B cell (primary cell): ENCODE measurements around the gene LIPM. TPM values are rescaled to one million over a fixed set of nuclear protein-coding genes. Genes with fewer than 3 reads are reported as not detected.

ENCODE experiments used
- ATAC-seq: fragments of 200-7000 bp; cut with Tn5 transposase; one replicate; pipeline ENCODE4 v1.10.0; 2021; ENCODE audit warnings: low read depth, mild to moderate bottlenecking, moderate number of reproducible peaks, moderate library complexity
- CTCF ChIA-PET: fragments of 350-600 bp; sonication (Branson Sonifier 250); formaldehyde crosslinking; loops from one replicate; lab custom pipeline; 2021; ENCODE audit warnings: antibody characterized with exemption, inconsistent platforms; lab: Charles Lee
- POLR2A ChIA-PET: fragments of 350-600 bp; sonication (Branson Sonifier 250); formaldehyde crosslinking; loops from one replicate; lab custom pipeline; 2021; ENCODE audit warnings: antibody characterized with exemption; lab: Charles Lee
- DNase-seq: peaks from one replicate; pipeline ENCODE4 v3.0.0; 2013
- H2AFZ ChIP-seq: 2 replicates; pipeline ENCODE4 v1.6.1; 2012; ENCODE audit warnings: mild to moderate bottlenecking, low read depth, low read length; ENCODE audit not compliant: insufficient read depth, poor library complexity, severe bottlenecking
- H3K27ac ChIP-seq, 2 donors: 1 replicate in 1 of 2; 2 replicates in 1 of 2; pipeline ENCODE4 v1.5.1; 2012 to 2013; ENCODE audit warnings: low read length in 2 of 2, mild to moderate bottlenecking in 2 of 2, moderate library complexity in 1 of 2
- H3K27me3 ChIP-seq, 4 experiments: fragments of 200-600 bp in 1 of 4; sonication (generic) in 1 of 4; replicated peaks in 1 of 4; 1 replicate in 2 of 4; 2 replicates in 2 of 4; pipeline versions ENCODE4 v1.6.1 to v1.7.0; 2013 to 2016; ENCODE audit warnings: low read length in 3 of 4, mild to moderate bottlenecking in 2 of 4, mixed read lengths in 1 of 4, moderate library complexity in 1 of 4; ENCODE audit not compliant: insufficient read depth in 4 of 4, control insufficient read depth in 3 of 4; ENCODE audit errors: control extremely low read depth in 1 of 4
- H3K36me3 ChIP-seq, 2 experiments: replicated peaks in 1 of 2; 1 replicate in 1 of 2; 2 replicates in 1 of 2; pipeline versions ENCODE4 v1.6.1 to v1.7.1; 2013; ENCODE audit warnings: low read length in 1 of 2; ENCODE audit not compliant: insufficient read depth in 2 of 2, control insufficient read depth in 1 of 2; ENCODE audit errors: control extremely low read depth in 1 of 2, extremely low read depth in 1 of 2
- H3K4me1 ChIP-seq, 2 donors: fragments of 200-600 bp in 1 of 2; sonication (generic) in 1 of 2; 1 replicate in 1 of 2; 2 replicates in 1 of 2; pipeline versions ENCODE4 v1.5.1 to v1.6.1; 2013 to 2017; ENCODE audit warnings: low read length in 2 of 2; ENCODE audit not compliant: control insufficient read depth in 2 of 2, insufficient read depth in 2 of 2
- H3K4me2 ChIP-seq: replicated peaks from 2 replicates; pipeline ENCODE3; 2012; ENCODE audit warnings: mild to moderate bottlenecking, low read depth, low read length; ENCODE audit not compliant: poor library complexity, severe bottlenecking
- H3K4me3 ChIP-seq, 5 experiments: fragments of 200-600 bp in 1 of 5; sonication (generic) in 1 of 5; 1 replicate in 3 of 5; 2 replicates in 2 of 5; pipeline versions ENCODE4 v1.5.1 to v1.7.0; 2011 to 2016; ENCODE audit warnings: low read length in 4 of 5, mild to moderate bottlenecking in 4 of 5, low read depth in 2 of 5, control low read depth in 1 of 5, moderate library complexity in 1 of 5; ENCODE audit not compliant: insufficient read depth in 1 of 5; ENCODE audit errors: control extremely low read depth in 1 of 5, extremely low read depth in 1 of 5
- H3K79me2 ChIP-seq: fragments of 200-600 bp; sonication (generic); one replicate; pipeline ENCODE4 v1.6.0; 2016; ENCODE audit warnings: low read length; ENCODE audit not compliant: control insufficient read depth, insufficient read depth
- H3K9ac ChIP-seq: fragments of 200-600 bp; sonication (generic); 2 replicates; pipeline ENCODE4 v1.6.1; 2017; ENCODE audit warnings: mild to moderate bottlenecking, low read length, moderate library complexity
- H3K9me3 ChIP-seq, 3 donors: one replicate each; pipeline versions ENCODE4 v1.6.1 to v1.7.1; 2013; ENCODE audit warnings: low read length in 2 of 3; ENCODE audit not compliant: control insufficient read depth in 2 of 3, insufficient read depth in 1 of 3; ENCODE audit errors: control extremely low read depth in 1 of 3
- H4K20me1 ChIP-seq: 2 replicates; pipeline ENCODE4 v1.6.0; 2012; ENCODE audit warnings: mild to moderate bottlenecking, low read length; ENCODE audit not compliant: insufficient read depth, control insufficient read depth, poor library complexity, severe bottlenecking
- H3K27ac Mint-ChIP-seq: one replicate; pipeline ENCODE4 v1.8.0; 2021; ENCODE audit warnings: mixed read lengths
- H3K27me3 Mint-ChIP-seq: one replicate; pipeline ENCODE4 v1.8.0; 2021; ENCODE audit warnings: mixed read lengths
- H3K4me1 Mint-ChIP-seq: one replicate; pipeline ENCODE4 v1.8.0; 2021; ENCODE audit warnings: mixed read lengths
- H3K4me3 Mint-ChIP-seq: one replicate; pipeline ENCODE4 v1.8.0; 2021; ENCODE audit warnings: mixed read lengths
- H3K9me3 Mint-ChIP-seq: one replicate; pipeline ENCODE4 v1.8.0; 2022; ENCODE audit warnings: mixed read lengths; ENCODE audit not compliant: insufficient read depth
- EZH2 ChIP-seq: IDR thresholded peaks from 2 replicates; pipeline ENCODE4 v1.6.1; 2012; ENCODE audit warnings: borderline replicate concordance, low read depth, mild to moderate bottlenecking, moderate library complexity, low read length; ENCODE audit not compliant: insufficient read depth, poor library complexity, severe bottlenecking
- WGBS: methylation state at CpG from one replicate; pipeline ENCODE4 v1.1.5; 2013; ENCODE audit warnings: missing lambda C conversion rate; ENCODE audit not compliant: insufficient coverage; 5-methylcytosine and 5-hydroxymethylcytosine counted together
- intact Hi-C: fragments of 100-400 bp; cut with micrococcal nuclease; formaldehyde crosslinking; loops from one replicate; pipeline ENCODE4 v1.10.0; 2022
- polyA plus RNA-seq: library from polyadenylated mRNA; depleted of rRNA; stranded (reverse); fragments of >200 nt; gene quantifications from 2 replicates; pipeline ENCODE4 v1.2.3, GENCODE V29; 2012
- total RNA-seq, 2 donors: library from RNA; stranded (reverse); fragments of 120-200 nt in 1 of 2; gene quantifications; 1 replicate in 1 of 2; 2 replicates in 1 of 2; pipeline versions ENCODE4 v1.2.3 to v1.2.4, GENCODE V29; 2013 to 2022
- TF ChIP-seq, protein P1 (sequence below): fragments of 200-600 bp; IDR thresholded peaks from one replicate; pipeline ENCODE4 v1.8.0; 2022; ENCODE audit warnings: antibody characterized with exemption, mild to moderate bottlenecking

LIPM gene
- total and polyA plus RNA-seq, 2 donors (not counting 1 experiment from before 2014, with no cell fraction given): not detected

DNA sequence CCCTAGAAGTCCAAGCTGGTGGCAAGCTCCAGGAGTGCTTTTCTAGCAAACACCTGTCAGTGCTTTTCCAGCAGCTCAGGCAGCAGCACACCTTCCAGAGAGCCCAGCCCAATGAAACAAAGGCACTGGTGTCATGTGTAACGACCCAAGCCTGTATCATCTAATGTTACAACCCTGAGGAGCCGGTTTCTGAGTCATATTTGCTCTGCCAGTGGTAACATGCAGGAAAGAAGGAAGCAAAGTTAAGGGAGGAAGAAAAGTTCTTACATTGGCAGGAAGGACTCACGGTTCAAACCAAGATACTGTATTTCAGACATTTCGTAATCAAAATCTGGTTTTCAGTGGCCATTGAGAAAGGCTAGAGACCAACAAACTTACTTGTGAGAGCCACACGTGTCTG lies 49.2 kb downstream of the LIPM start, which contains the start of gene ANKRD22:
Gene ANKRD22 (minus strand): TSS at position 139 of the 400 bp plus-strand sequence. CDS start 237 bp downstream, outside the sequence.
- ChIA-PET POLR2A (no interaction called here), CTCF (interaction anchor here (0.9 to 1.2 kb wide), 2 partner anchors 16 to 81 kb away, joined by 4 to 5 read pairs; no protein-coding TSS in a partner anchor)
- no peaks in the 10 kb centered on the region for H4K20me1 ChIP-seq
- no peaks in the 10 kb centered on the region for H3K4me1 ChIP-seq
- Mint-ChIP-seq H3K27me3 (no peaks in the 10 kb centered on the region), H3K4me1 (no peaks in the 10 kb centered on the region), H3K27ac (no peak within 1 kb of the TSS), H3K4me3 (no peak within 1 kb of the TSS), H3K9me3 (no peaks in the 10 kb centered on the region)
- H2AFZ ChIP-seq: no peak within 1 kb of the TSS
- H3K36me3 ChIP-seq: no peaks in the 10 kb centered on the region
- H3K4me2 ChIP-seq: no peak within 1 kb of the TSS
- peak within 1 kb of the TSS in 1 of 5 experiments; percentile 47 for H3K4me3 ChIP-seq
- intact Hi-C loops: no loop called here
- 80% methylated on average over 3 of the region's 5 CpGs for WGBS
- H3K27me3 ChIP-seq: no peaks in the 10 kb centered on the region
- H3K9me3 ChIP-seq: no peaks in the 10 kb centered on the region
- no peak for DNase-seq
- no peak within 1 kb of the TSS for H3K9ac ChIP-seq
- TF ChIP-seq EZH2: no peak
- TF ChIP-seq, protein P1, sequence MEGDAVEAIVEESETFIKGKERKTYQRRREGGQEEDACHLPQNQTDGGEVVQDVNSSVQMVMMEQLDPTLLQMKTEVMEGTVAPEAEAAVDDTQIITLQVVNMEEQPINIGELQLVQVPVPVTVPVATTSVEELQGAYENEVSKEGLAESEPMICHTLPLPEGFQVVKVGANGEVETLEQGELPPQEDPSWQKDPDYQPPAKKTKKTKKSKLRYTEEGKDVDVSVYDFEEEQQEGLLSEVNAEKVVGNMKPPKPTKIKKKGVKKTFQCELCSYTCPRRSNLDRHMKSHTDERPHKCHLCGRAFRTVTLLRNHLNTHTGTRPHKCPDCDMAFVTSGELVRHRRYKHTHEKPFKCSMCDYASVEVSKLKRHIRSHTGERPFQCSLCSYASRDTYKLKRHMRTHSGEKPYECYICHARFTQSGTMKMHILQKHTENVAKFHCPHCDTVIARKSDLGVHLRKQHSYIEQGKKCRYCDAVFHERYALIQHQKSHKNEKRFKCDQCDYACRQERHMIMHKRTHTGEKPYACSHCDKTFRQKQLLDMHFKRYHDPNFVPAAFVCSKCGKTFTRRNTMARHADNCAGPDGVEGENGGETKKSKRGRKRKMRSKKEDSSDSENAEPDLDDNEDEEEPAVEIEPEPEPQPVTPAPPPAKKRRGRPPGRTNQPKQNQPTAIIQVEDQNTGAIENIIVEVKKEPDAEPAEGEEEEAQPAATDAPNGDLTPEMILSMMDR: no peak
- no peak within 1 kb of the TSS for H3K27ac ChIP-seq
- no peaks in the 10 kb centered on the region for H3K79me2 ChIP-seq
- no peak for ATAC-seq

DNA sequence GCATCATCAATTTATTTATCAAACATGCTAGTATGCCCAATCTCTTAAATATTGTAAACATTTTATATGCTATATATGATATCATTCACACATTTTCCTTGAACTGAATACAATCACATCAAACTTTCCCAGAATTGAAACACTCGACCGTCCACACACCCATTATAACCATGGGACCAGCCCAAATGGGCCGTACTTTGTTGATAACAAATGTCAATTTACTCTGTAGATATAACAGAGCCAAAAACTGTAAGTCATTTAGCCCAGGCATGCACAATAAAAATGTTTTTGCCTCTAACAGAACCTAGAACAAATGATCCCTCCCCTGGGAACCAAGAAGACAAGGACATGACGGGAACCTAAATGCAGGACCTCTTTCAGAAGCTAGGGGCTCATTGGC lies 49.8 kb downstream of the LIPM start:
- Mint-ChIP-seq H3K27ac (no peak overlapping the region), H3K4me1 (no peaks in the 10 kb centered on the region), H3K27me3 (no peaks in the 10 kb centered on the region), H3K9me3 (no peaks in the 10 kb centered on the region), H3K4me3 (no peak overlapping the region)
- Histone ChIP-seq H2AFZ (no peak overlapping the region), H3K4me3 (no peak overlapping the region), H3K27ac (no peak overlapping the region), H3K4me1 (no peaks in the 10 kb centered on the region), H3K9me3 (no peaks in the 10 kb centered on the region), H4K20me1 (no peaks in the 10 kb centered on the region), H3K79me2 (no peaks in the 10 kb centered on the region), H3K36me3 (no peaks in the 10 kb centered on the region), H3K4me2 (no peak overlapping the region), H3K9ac (no peak overlapping the region), H3K27me3 (no peaks in the 10 kb centered on the region)
- intact Hi-C loops: no loop called here
- TF ChIP-seq, protein P1: no peak
- TF ChIP-seq EZH2: no peak
- 95% methylated on average over 4 of the region's 4 CpGs for WGBS
- DNase-seq (no peak), ATAC-seq (no peak)
- ChIA-PET POLR2A (no interaction called here), CTCF (interaction anchor here (0.9 to 5.9 kb wide), 3 partner anchors 10 to 17 kb away, joined by 3 to 49 read pairs (median 3); no protein-coding TSS in a partner anchor)
